GM23338 (cell line): ENCODE measurements around the gene CDH4. TPM values are rescaled to one million over a fixed set of nuclear protein-coding genes. Genes with fewer than 3 reads are reported as not detected.

Experiments
- ATAC-seq: fragments of 200-7000 bp; cut with Tn5 transposase; 3 replicates; pipeline ENCODE4 v1.9.1; 2020
- DNase-seq: peaks from one replicate; pipeline ENCODE4 v3.0.0-alpha.2; 2015; ENCODE audit warnings: low spot score
- H2AFZ ChIP-seq: fragments of 200-600 bp; sonication (generic); 2 replicates; pipeline ENCODE4 v1.8.0; 2016; ENCODE audit warnings: antibody characterized with exemption, mild to moderate bottlenecking, moderate library complexity
- H3F3A ChIP-seq: fragments of 200-600 bp; sonication (generic); replicated peaks from 2 replicates; pipeline ENCODE4 v1.8.0; 2017; ENCODE audit warnings: antibody characterized with exemption, mixed run types, low read depth
- H3K27ac ChIP-seq: fragments of 200-600 bp; sonication (generic); 2 replicates; pipeline ENCODE4 v1.6.1; 2016; ENCODE audit warnings: low read depth
- H3K27me3 ChIP-seq: fragments of 200-600 bp; sonication (generic); 2 replicates; pipeline ENCODE4 v1.8.0; 2016; ENCODE audit warnings: mild to moderate bottlenecking, mixed run types, moderate library complexity; ENCODE audit not compliant: insufficient read depth
- H3K36me3 ChIP-seq: fragments of 200-600 bp; sonication (generic); 2 replicates; pipeline ENCODE4 v1.8.0; 2016; ENCODE audit warnings: mild to moderate bottlenecking; ENCODE audit not compliant: insufficient read depth
- H3K4me1 ChIP-seq: fragments of 200-600 bp; sonication (generic); 2 replicates; pipeline ENCODE4 v1.8.0; 2016; ENCODE audit warnings: mild to moderate bottlenecking, moderate library complexity; ENCODE audit not compliant: insufficient read depth
- H3K4me2 ChIP-seq: fragments of 200-600 bp; sonication (generic); 2 replicates; pipeline ENCODE4 v1.7.1; 2017; ENCODE audit warnings: mixed run types
- H3K4me3 ChIP-seq: fragments of 200-600 bp; sonication (generic); 2 replicates; pipeline ENCODE4 v1.6.1; 2016; ENCODE audit warnings: mixed run types
- H3K79me2 ChIP-seq: fragments of 200-600 bp; sonication (generic); replicated peaks from 2 replicates; pipeline ENCODE4 v1.8.0; 2017; ENCODE audit warnings: mild to moderate bottlenecking; ENCODE audit not compliant: insufficient read depth
- H3K9me2 ChIP-seq: fragments of 200-600 bp; sonication (generic); 2 replicates; pipeline ENCODE4 v1.8.0; 2017; ENCODE audit not compliant: insufficient read depth
- H4K20me1 ChIP-seq: fragments of 200-600 bp; sonication (generic); replicated peaks from 2 replicates; pipeline ENCODE4 v1.8.0; 2017; ENCODE audit warnings: mild to moderate bottlenecking; ENCODE audit not compliant: insufficient read depth
- H3K27ac Mint-ChIP-seq: 2 replicates; pipeline ENCODE4 v1.8.0; 2020; ENCODE audit warnings: inconsistent platforms, mild to moderate bottlenecking, moderate library complexity, mixed read lengths
- H3K27me3 Mint-ChIP-seq: 3 replicates; pipeline ENCODE4 v1.8.0; 2022; ENCODE audit warnings: low read depth, mild to moderate bottlenecking, moderate library complexity, mixed read lengths, inconsistent platforms; ENCODE audit not compliant: insufficient read depth, poor library complexity
- H3K36me3 Mint-ChIP-seq: 3 replicates; pipeline ENCODE4 v1.8.0; 2021; ENCODE audit warnings: low read depth, mild to moderate bottlenecking, inconsistent platforms, moderate library complexity, mixed read lengths
- H3K4me1 Mint-ChIP-seq: 3 replicates; pipeline ENCODE4 v1.8.0; 2020; ENCODE audit warnings: mild to moderate bottlenecking, inconsistent platforms, mixed read lengths
- H3K4me3 Mint-ChIP-seq: 3 replicates; pipeline ENCODE4 v1.8.0; 2021; ENCODE audit warnings: moderate library complexity, mild to moderate bottlenecking, inconsistent platforms, mixed read lengths
- H3K9me3 Mint-ChIP-seq: 3 replicates; pipeline ENCODE4 v1.8.0; 2020; ENCODE audit warnings: moderate library complexity, mild to moderate bottlenecking, inconsistent platforms, mixed read lengths
- EZH2 ChIP-seq: fragments of 200-600 bp; sonication (generic); IDR thresholded peaks from one replicate; pipeline ENCODE4 v1.8.0; 2017; ENCODE audit warnings: antibody characterized with exemption, mild to moderate bottlenecking, low read depth; ENCODE audit not compliant: unreplicated experiment
- EZH2phosphoT487 ChIP-seq: fragments of 200-600 bp; sonication (generic); IDR thresholded peaks from one replicate; pipeline ENCODE4 v1.8.1; 2018; ENCODE audit warnings: antibody characterized with exemption; ENCODE audit not compliant: unreplicated experiment
- NANOG ChIP-seq: IDR thresholded peaks from 2 replicates; pipeline ENCODE4 v1.6.1; 2016; ENCODE audit warnings: antibody characterized with exemption, borderline replicate concordance
- POLR2AphosphoS5 ChIP-seq: IDR thresholded peaks from 2 replicates; pipeline ENCODE4 v1.6.1; 2016; ENCODE audit warnings: antibody characterized with exemption, low read depth
- STAT1 ChIP-seq: IDR thresholded peaks from one replicate; pipeline ENCODE4 v1.6.1; 2016; ENCODE audit warnings: antibody characterized with exemption; ENCODE audit not compliant: unreplicated experiment
- ZNF114 ChIP-seq: fragments of 250-450 bp; sonication (Bioruptor Pico); IDR thresholded peaks from 2 replicates; pipeline ENCODE4 v1.5.0; 2020; ENCODE audit warnings: mild to moderate bottlenecking, moderate library complexity
- ZNF331 ChIP-seq: fragments of 250-450 bp; sonication (Bioruptor Pico); IDR thresholded peaks from 2 replicates; pipeline ENCODE4 v1.5.0; 2020; ENCODE audit warnings: low read depth, mild to moderate bottlenecking, moderate library complexity
- polyA plus RNA-seq: library from polyadenylated mRNA; unstranded; fragments of >200 nt; fragmentation: Nextera tagmentation; extraction: Ambion mirVana; gene quantifications from 2 replicates; pipeline ENCODE4 v1.2.1, GENCODE V29; 2016
- total RNA-seq: library from RNA; depleted of rRNA; stranded (reverse); fragments of >200 nt; shearing (Covaris generic); gene quantifications from 2 replicates; pipeline ENCODE4 v1.2.3, GENCODE V29; 2014
- TF ChIP-seq, protein P1 (sequence below): fragments of 250-450 bp; sonication (Bioruptor Pico); IDR thresholded peaks from 2 replicates; pipeline ENCODE4 v1.5.0; 2020; ENCODE audit warnings: mild to moderate bottlenecking, moderate library complexity
- TF ChIP-seq, protein P2 (sequence below): IDR thresholded peaks from 2 replicates; pipeline ENCODE4 v1.6.1; 2016; ENCODE audit warnings: antibody characterized with exemption

CDH4 gene
- total and polyA plus RNA-seq, 2 experiments from 2014 or later = 1.2 to 4.2 TPM

DNA sequence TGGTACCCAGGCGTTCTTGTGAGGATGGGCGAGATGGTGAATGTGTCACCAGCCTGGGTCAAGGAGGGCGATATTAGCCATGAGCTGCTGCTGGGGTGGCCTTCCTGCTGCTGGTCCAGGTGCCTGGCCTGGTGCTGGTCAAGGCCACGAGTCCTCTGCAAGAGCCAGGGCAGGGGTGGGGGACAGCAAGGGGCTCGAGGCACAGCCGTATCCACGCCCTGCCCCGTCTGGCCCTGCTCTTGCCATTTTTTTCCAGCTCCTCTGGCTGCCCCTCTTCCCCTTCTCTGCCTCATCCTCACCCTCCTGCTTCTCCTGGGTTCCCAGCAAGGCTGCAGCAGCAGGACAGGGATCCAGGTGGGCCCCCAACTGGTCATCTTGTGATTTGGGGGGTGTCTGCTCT, 51.2 kb downstream of the CDH4 start:
- ATAC-seq (no peak), DNase-seq (no peak)
- H3K4me3 ChIP-seq = no peak overlapping the region
- H3K27ac ChIP-seq = no peak overlapping the region
- H3F3A ChIP-seq = no peaks in the 10 kb centered on the region
- no peak overlapping the region for H2AFZ ChIP-seq
- H3K9me3 Mint-ChIP-seq = no peaks in the 10 kb centered on the region
- no peak overlapping the region for H3K4me3 Mint-ChIP-seq
- H3K36me3 ChIP-seq = no peaks in the 10 kb centered on the region
- H4K20me1 ChIP-seq = no peaks in the 10 kb centered on the region
- no peaks in the 10 kb centered on the region for H3K9me2 ChIP-seq
- H3K79me2 ChIP-seq = no peaks in the 10 kb centered on the region
- H3K27me3 ChIP-seq = no peaks in the 10 kb centered on the region
- H3K4me2 ChIP-seq = no peak overlapping the region
- no peaks in the 10 kb centered on the region for H3K36me3 Mint-ChIP-seq
- peaks cover 15% of the 10 kb centered on the region for H3K27me3 Mint-ChIP-seq
- no peak overlapping the region for H3K27ac Mint-ChIP-seq
- peaks cover 18% of the 10 kb centered on the region for H3K4me1 ChIP-seq
- H3K4me1 Mint-ChIP-seq = peaks cover 12% of the 10 kb centered on the region
- TF ChIP-seq NANOG = no peak
- TF ChIP-seq EZH2 = no peak
- TF ChIP-seq, protein P1, sequence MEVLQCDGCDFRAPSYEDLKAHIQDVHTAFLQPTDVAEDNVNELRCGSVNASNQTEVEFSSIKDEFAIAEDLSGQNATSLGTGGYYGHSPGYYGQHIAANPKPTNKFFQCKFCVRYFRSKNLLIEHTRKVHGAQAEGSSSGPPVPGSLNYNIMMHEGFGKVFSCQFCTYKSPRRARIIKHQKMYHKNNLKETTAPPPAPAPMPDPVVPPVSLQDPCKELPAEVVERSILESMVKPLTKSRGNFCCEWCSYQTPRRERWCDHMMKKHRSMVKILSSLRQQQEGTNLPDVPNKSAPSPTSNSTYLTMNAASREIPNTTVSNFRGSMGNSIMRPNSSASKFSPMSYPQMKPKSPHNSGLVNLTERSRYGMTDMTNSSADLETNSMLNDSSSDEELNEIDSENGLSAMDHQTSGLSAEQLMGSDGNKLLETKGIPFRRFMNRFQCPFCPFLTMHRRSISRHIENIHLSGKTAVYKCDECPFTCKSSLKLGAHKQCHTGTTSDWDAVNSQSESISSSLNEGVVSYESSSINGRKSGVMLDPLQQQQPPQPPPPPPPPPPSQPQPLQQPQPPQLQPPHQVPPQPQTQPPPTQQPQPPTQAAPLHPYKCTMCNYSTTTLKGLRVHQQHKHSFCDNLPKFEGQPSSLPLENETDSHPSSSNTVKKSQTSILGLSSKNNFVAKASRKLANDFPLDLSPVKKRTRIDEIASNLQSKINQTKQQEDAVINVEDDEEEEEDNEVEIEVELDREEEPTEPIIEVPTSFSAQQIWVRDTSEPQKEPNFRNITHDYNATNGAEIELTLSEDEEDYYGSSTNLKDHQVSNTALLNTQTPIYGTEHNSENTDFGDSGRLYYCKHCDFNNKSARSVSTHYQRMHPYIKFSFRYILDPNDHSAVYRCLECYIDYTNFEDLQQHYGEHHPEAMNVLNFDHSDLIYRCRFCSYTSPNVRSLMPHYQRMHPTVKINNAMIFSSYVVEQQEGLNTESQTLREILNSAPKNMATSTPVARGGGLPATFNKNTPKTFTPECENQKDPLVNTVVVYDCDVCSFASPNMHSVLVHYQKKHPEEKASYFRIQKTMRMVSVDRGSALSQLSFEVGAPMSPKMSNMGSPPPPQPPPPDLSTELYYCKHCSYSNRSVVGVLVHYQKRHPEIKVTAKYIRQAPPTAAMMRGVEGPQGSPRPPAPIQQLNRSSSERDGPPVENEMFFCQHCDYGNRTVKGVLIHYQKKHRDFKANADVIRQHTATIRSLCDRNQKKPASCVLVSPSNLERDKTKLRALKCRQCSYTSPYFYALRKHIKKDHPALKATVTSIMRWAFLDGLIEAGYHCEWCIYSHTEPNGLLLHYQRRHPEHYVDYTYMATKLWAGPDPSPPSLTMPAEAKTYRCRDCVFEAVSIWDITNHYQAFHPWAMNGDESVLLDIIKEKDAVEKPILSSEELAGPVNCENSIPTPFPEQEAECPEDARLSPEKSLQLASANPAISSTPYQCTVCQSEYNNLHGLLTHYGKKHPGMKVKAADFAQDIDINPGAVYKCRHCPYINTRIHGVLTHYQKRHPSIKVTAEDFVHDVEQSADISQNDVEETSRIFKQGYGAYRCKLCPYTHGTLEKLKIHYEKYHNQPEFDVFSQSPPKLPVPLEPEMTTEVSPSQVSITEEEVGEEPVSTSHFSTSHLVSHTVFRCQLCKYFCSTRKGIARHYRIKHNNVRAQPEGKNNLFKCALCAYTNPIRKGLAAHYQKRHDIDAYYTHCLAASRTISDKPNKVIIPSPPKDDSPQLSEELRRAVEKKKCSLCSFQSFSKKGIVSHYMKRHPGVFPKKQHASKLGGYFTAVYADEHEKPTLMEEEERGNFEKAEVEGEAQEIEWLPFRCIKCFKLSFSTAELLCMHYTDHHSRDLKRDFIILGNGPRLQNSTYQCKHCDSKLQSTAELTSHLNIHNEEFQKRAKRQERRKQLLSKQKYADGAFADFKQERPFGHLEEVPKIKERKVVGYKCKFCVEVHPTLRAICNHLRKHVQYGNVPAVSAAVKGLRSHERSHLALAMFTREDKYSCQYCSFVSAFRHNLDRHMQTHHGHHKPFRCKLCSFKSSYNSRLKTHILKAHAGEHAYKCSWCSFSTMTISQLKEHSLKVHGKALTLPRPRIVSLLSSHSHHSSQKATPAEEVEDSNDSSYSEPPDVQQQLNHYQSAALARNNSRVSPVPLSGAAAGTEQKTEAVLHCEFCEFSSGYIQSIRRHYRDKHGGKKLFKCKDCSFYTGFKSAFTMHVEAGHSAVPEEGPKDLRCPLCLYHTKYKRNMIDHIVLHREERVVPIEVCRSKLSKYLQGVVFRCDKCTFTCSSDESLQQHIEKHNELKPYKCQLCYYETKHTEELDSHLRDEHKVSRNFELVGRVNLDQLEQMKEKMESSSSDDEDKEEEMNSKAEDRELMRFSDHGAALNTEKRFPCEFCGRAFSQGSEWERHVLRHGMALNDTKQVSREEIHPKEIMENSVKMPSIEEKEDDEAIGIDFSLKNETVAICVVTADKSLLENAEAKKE (CRISPR knock-in tag) = no peak
- TF ChIP-seq ZNF331 = no peak
- TF ChIP-seq ZNF114 = no peak
- TF ChIP-seq, protein P2, sequence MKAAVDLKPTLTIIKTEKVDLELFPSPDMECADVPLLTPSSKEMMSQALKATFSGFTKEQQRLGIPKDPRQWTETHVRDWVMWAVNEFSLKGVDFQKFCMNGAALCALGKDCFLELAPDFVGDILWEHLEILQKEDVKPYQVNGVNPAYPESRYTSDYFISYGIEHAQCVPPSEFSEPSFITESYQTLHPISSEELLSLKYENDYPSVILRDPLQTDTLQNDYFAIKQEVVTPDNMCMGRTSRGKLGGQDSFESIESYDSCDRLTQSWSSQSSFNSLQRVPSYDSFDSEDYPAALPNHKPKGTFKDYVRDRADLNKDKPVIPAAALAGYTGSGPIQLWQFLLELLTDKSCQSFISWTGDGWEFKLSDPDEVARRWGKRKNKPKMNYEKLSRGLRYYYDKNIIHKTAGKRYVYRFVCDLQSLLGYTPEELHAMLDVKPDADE = no peak
- no peak for TF ChIP-seq POLR2AphosphoS5
- TF ChIP-seq EZH2phosphoT487 = no peak
- no peak for TF ChIP-seq STAT1
